ENCODE results near the gene SNRNP70. TPM values are rescaled to one million over a fixed set of nuclear protein-coding genes. Genes with fewer than 3 reads are reported as not detected.

Gene SNRNP70
- total RNA-seq, 1 experiment from 2014 or later: 325 TPM

- Mint-ChIP-seq H3K4me1 (ENCODE audit: low read depth, unreplicated experiment) (peaks cover 20% of the 10 kb centered on the region), H3K27me3 (ENCODE audit: unreplicated experiment) (peaks cover 16% of the 10 kb centered on the region), H3K36me3 (ENCODE audit: insufficient read depth, unreplicated experiment) (peaks cover 37% of the 10 kb centered on the region), H3K27ac (ENCODE audit: unreplicated experiment) (no peak overlapping the region), H3K9me3 (ENCODE audit: low read depth, unreplicated experiment) (no peaks in the 10 kb centered on the region), H3K4me3 (ENCODE audit: low read depth, unreplicated experiment) (no peak overlapping the region)
- DNase-seq: no peak
- no TSS peak for BruUV-seq (replicated peaks)
- CTCF ChIA-PET: interaction anchor here (0.6 to 1.5 kb wide), 2 partner anchors 11 to 41 kb away, joined by 3 to 4 read pairs; no protein-coding TSS in a partner anchor
- intact Hi-C loops (cut with micrococcal nuclease; ENCODE audit: unreplicated experiment): no loop called here
- TF ChIP-seq CTCF (IDR thresholded peaks at IDR 0.05; ENCODE audit: unreplicated experiment): no peak
Measured at GRCh38 chr19:49059053-49059452, 26.2 kb upstream of the SNRNP70 start.

- peaks cover 20% of the 10 kb centered on the region for H3K4me1 Mint-ChIP-seq (ENCODE audit: low read depth, unreplicated experiment)
- CTCF ChIA-PET: interaction anchor here (0.6 kb wide), 1 partner anchor 9 kb away, joined by 4 read pairs; no protein-coding TSS in a partner anchor
- BruUV-seq (replicated peaks): no TSS peak
- TF ChIP-seq CTCF (IDR thresholded peaks at IDR 0.05; ENCODE audit: unreplicated experiment): no peak
- H3K27me3 Mint-ChIP-seq (ENCODE audit: unreplicated experiment): peaks cover 27% of the 10 kb centered on the region
- intact Hi-C loops (cut with micrococcal nuclease; ENCODE audit: unreplicated experiment): no loop called here
- H3K4me3 Mint-ChIP-seq (ENCODE audit: low read depth, unreplicated experiment): no peak overlapping the region
- H3K36me3 Mint-ChIP-seq (ENCODE audit: insufficient read depth, unreplicated experiment): peaks cover 33% of the 10 kb centered on the region
- H3K9me3 Mint-ChIP-seq (ENCODE audit: low read depth, unreplicated experiment): no peaks in the 10 kb centered on the region
- DNase-seq: no peak
- H3K27ac Mint-ChIP-seq (ENCODE audit: unreplicated experiment): no peak overlapping the region
Measured at GRCh38 chr19:49061000-49061399, 24.3 kb upstream of the SNRNP70 start.

- Mint-ChIP-seq H3K4me3 (ENCODE audit: low read depth, unreplicated experiment) (no peak overlapping the region), H3K27ac (ENCODE audit: unreplicated experiment) (no peak overlapping the region), H3K4me1 (ENCODE audit: low read depth, unreplicated experiment) (peaks cover 20% of the 10 kb centered on the region), H3K36me3 (ENCODE audit: insufficient read depth, unreplicated experiment) (peaks cover 29% of the 10 kb centered on the region), H3K27me3 (ENCODE audit: unreplicated experiment) (peaks cover 31% of the 10 kb centered on the region), H3K9me3 (ENCODE audit: low read depth, unreplicated experiment) (no peaks in the 10 kb centered on the region)
- TF ChIP-seq CTCF (IDR thresholded peaks at IDR 0.05; ENCODE audit: unreplicated experiment): no peak
- CTCF ChIA-PET: no interaction called here
- BruUV-seq (replicated peaks): no TSS peak
- DNase-seq: no peak
- intact Hi-C loops (cut with micrococcal nuclease; ENCODE audit: unreplicated experiment): no loop called here
Measured at GRCh38 chr19:49061445-49061844, 23.8 kb upstream of the SNRNP70 start.

- BruUV-seq (replicated peaks): no TSS peak
- Mint-ChIP-seq H3K4me3 (ENCODE audit: low read depth, unreplicated experiment) (peak overlapping the region; percentile 29), H3K36me3 (ENCODE audit: insufficient read depth, unreplicated experiment) (peaks cover 16% of the 10 kb centered on the region), H3K4me1 (ENCODE audit: low read depth, unreplicated experiment) (peaks cover 9% of the 10 kb centered on the region), H3K27ac (ENCODE audit: unreplicated experiment) (no peak overlapping the region), H3K9me3 (ENCODE audit: low read depth, unreplicated experiment) (peaks cover 3% of the 10 kb centered on the region), H3K27me3 (ENCODE audit: unreplicated experiment) (peaks cover 42% of the 10 kb centered on the region)
- no peak for TF ChIP-seq CTCF (IDR thresholded peaks at IDR 0.05; ENCODE audit: unreplicated experiment)
- CTCF ChIA-PET: interaction anchor here (0.6 to 1.8 kb wide), 4 partner anchors 9 to 282 kb away, joined by 3 to 10 read pairs (median 8); partner anchors contain the start of genes GYS1 and RUVBL2
- intact Hi-C loops (cut with micrococcal nuclease; ENCODE audit: unreplicated experiment): no loop called here
- no peak for DNase-seq
Measured at GRCh38 chr19:49064029-49064629, 21.1 kb upstream of the SNRNP70 start.
